Measurements from ENCODE around the gene TENT4B.

TENT4B gene

GRCh38 chr16:50244504-50245416 lies 91.7 kb downstream of the TENT4B start:
- Histone ChIP-seq H3K9ac (peak overlapping the region in 1 of 11 experiments; percentile 67; a peak in 2 of 22 replicates), H3K27me3 (no peaks in the 10 kb centered on the region; a peak in 3 of 22 replicates), H4K20me1 (peaks cover 0 to 15% (median 0%) of the 10 kb centered on the region in 11 experiments; a peak in 5 of 22 replicates), H3K27ac (peak overlapping the region in 2 of 11 experiments; percentile 43 to 49; a peak in 3 of 22 replicates), H3K4me2 (peak overlapping the region; percentile 80 to 93 (median 87)), H3K9me3 (replicated peaks in 1 of 11) (no peaks in the 10 kb centered on the region), H3K4me3 (peak overlapping the region in 3 of 10 experiments; percentile 59 to 86 (median 68); a peak in 5 of 20 replicates), H3K36me3 (peaks cover 0 to 5% (median 0%) of the 10 kb centered on the region in 11 experiments; a peak in 1 of 22 replicates), H3K4me1 (peaks cover 15 to 62% (median 29%) of the 10 kb centered on the region in 10 experiments)
- no peak for TF ChIP-seq Cebpa-rat (IDR thresholded peaks at IDR 0.05)

- TF ChIP-seq Cebpa-rat (IDR thresholded peaks at IDR 0.05): no peak
- Histone ChIP-seq H3K4me1 (peaks cover 15 to 66% (median 31%) of the 10 kb centered on the region in 10 experiments), H3K4me2 (peak overlapping the region; percentile 91 to 99 (median 95)), H4K20me1 (peaks cover 0 to 15% (median 0%) of the 10 kb centered on the region in 11 experiments; a peak in 5 of 22 replicates), H3K36me3 (peaks cover 0 to 6% (median 0%) of the 10 kb centered on the region in 11 experiments; a peak in 1 of 22 replicates), H3K27me3 (no peaks in the 10 kb centered on the region; a peak in 3 of 22 replicates), H3K9ac (peak overlapping the region; percentile 70 to 86 (median 83)), H3K4me3 (peak overlapping the region; percentile 67 to 91 (median 84)), H3K27ac (peak overlapping the region; percentile 37 to 86 (median 70); a peak in 21 of 22 replicates), H3K9me3 (replicated peaks in 1 of 11) (no peaks in the 10 kb centered on the region)
These were observed 92.6 kb downstream of the TENT4B start for GRCh38 chr16:50245417-50246298.

DNA sequence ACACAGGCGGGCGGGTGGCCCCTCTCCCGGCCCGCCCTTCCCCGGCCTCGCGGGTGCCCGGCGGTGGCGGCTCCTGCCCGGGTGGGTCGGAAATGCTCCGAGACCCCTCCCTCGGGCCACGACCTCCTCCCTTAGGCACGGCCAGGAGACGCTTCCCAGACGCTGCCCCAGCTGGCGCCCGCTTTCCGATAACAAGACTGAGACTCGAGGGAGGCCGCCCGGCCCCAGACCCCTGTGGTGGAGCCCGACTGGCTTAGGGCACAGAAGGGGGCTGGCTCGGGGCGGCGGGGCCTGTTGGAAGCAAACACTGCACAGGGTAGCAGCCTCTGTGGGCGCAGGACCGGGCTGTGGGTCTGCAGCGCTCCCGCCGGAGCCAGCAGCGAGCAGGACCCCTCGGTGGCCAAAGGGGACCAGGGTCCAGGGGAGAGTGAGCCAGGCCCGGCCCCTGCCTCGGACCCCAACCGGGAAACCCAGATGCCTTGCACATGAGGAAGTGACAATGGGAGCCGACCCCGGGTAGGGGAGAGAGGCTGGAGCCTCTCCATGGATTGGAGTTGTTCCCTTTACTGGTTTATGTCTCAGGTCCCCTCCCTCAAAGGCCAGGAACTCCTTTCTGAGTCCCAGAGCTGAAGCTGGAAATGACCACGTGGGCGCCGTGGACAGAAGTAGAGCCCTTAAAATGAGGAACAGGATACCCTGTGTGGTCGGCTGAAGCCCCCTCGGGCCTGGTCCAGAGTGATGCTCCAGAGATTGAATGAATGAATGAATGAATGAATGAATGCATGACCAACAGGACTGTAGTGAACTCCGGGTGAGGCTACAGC lies 93.4 kb downstream of the TENT4B start:
- peak overlapping the region; percentile 37 to 86 (median 70); a peak in 21 of 22 replicates for H3K27ac ChIP-seq
- H3K27me3 ChIP-seq: no peaks in the 10 kb centered on the region; a peak in 3 of 22 replicates
- peaks cover 0 to 6% (median 0%) of the 10 kb centered on the region in 11 experiments; a peak in 1 of 22 replicates for H3K36me3 ChIP-seq
- peaks cover 0 to 20% (median 0%) of the 10 kb centered on the region in 11 experiments; a peak in 6 of 22 replicates for H4K20me1 ChIP-seq
- H3K9ac ChIP-seq: peak overlapping the region; percentile 70 to 86 (median 83)
- H3K4me3 ChIP-seq: peak overlapping the region; percentile 67 to 91 (median 84)
- peaks cover 15 to 74% (median 38%) of the 10 kb centered on the region in 10 experiments for H3K4me1 ChIP-seq
- peak overlapping the region; percentile 91 to 99 (median 95) for H3K4me2 ChIP-seq
- H3K9me3 ChIP-seq (replicated peaks in 1 of 11): no peaks in the 10 kb centered on the region
- TF ChIP-seq Cebpa-rat (IDR thresholded peaks at IDR 0.05): no peak

DNA sequence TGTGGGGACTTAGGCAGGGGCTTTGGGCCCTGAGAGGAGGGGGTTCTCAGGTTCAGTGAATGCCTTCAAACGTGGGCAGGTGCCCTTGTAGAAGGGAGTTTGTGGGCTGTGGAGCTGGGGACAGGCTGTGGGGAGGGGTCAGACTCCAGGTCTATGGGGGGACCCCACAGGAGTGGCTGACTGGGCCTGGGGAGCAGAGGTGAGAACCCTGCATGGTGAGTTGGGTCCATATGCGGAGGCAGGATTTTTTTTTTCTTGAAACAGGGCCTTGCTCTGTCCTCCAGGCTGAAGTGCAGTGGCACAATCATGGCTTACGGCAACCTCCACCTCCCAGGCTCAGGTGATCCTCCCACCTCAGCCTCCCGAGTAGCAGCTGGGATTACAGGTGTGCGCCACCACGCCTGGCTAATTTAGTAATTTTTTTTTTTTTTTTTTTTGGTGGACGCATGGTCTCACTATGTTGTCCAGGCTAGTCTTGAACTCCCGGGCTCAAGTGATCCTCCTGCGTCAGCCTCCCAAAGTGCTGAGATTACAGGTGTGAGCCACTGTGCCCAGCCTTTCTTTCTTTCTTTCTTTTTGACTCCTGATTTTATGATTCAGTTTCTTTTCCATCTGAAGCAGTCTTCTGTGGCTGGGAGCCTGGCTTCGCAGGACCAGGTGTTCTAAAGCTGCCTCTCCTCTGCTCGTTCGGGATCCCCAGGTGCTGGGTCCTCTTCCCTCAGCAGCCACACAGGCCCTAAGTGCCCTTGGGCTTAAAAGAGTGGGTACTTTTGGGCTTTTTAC lies 94.2 kb downstream of the TENT4B start:
- Histone ChIP-seq H3K9ac (peak overlapping the region; percentile 70 to 86 (median 83); a peak in 18 of 22 replicates), H3K4me3 (peak overlapping the region; percentile 67 to 91 (median 84); a peak in 18 of 20 replicates)

DNA sequence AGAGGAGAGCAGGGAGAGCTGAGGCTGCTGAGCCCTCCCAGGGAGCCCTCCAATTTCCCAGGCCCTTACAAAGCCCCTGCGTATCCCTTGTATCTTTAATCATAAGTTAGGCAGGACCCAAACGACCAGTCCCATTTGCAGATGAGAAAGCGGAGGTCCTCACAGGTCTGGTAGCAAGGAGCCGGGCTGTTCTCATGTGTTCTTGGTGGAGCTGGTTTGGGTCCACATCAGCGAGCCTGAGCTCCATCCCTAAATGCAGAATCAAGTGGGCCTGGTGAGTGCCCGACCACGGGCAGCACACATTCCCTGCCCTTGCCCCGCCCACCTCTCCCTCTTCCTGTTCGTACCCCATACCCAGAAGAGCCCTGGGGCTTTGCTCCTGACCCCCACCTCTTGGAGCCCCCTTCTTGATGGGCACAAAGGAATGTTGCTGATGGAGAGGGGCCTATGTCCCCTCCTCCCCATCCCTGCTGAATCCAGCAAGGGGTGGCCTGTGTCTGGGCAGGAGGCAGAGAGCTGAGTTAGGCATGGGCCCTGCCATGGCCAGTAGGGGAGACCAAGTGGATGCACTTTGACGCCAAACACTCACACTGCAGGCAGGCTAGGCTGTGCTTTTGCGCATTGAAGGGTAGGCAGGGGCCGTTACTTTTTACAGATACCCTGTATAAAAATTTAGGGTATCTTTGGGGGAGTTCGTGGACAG lies 95.0 kb downstream of the TENT4B start:
- H3K4me1 ChIP-seq: peaks cover 29 to 79% (median 51%) of the 10 kb centered on the region in 10 experiments
- no peak overlapping the region for H3K27ac ChIP-seq
- no peaks in the 10 kb centered on the region for H3K9me3 ChIP-seq (replicated peaks in 1 of 11)
- peak overlapping the region in 7 of 11 experiments; percentile 1 to 99 (median 94); a peak in 13 of 22 replicates for H3K4me2 ChIP-seq
- H4K20me1 ChIP-seq: peaks cover 0 to 35% (median 0%) of the 10 kb centered on the region in 11 experiments; a peak in 7 of 22 replicates
- 0 out of 22 replicates have a peak overlapping the region, but pooled peaks of 1 of the 11 experiments have one; percentile 21 for H3K9ac ChIP-seq
- peaks cover 0 to 6% (median 0%) of the 10 kb centered on the region in 11 experiments; a peak in 1 of 22 replicates for H3K36me3 ChIP-seq
- peak overlapping the region in 1 of 10 experiments; percentile 89; a peak in 3 of 20 replicates for H3K4me3 ChIP-seq
- H3K27me3 ChIP-seq: no peaks in the 10 kb centered on the region; a peak in 3 of 22 replicates
- TF ChIP-seq Cebpa-rat (IDR thresholded peaks at IDR 0.05): no peak

More for the DNA sequence above, 94.2 kb downstream of the TENT4B start:
- H3K4me1 ChIP-seq: peaks cover 23 to 78% (median 45%) of the 10 kb centered on the region in 10 experiments
- H3K27me3 ChIP-seq: no peaks in the 10 kb centered on the region; a peak in 3 of 22 replicates
- H3K4me2 ChIP-seq: peak overlapping the region; percentile 91 to 99 (median 95)
- H3K9me3 ChIP-seq (replicated peaks in 1 of 11): no peaks in the 10 kb centered on the region
- H3K36me3 ChIP-seq: peaks cover 0 to 6% (median 0%) of the 10 kb centered on the region in 11 experiments; a peak in 1 of 22 replicates
- peak overlapping the region in 5 of 11 experiments; percentile 70 to 86 (median 78); a peak in 7 of 22 replicates for H3K27ac ChIP-seq
- no peak for TF ChIP-seq Cebpa-rat (IDR thresholded peaks at IDR 0.05)
- H4K20me1 ChIP-seq: peaks cover 0 to 28% (median 0%) of the 10 kb centered on the region in 11 experiments; a peak in 7 of 22 replicates

DNA sequence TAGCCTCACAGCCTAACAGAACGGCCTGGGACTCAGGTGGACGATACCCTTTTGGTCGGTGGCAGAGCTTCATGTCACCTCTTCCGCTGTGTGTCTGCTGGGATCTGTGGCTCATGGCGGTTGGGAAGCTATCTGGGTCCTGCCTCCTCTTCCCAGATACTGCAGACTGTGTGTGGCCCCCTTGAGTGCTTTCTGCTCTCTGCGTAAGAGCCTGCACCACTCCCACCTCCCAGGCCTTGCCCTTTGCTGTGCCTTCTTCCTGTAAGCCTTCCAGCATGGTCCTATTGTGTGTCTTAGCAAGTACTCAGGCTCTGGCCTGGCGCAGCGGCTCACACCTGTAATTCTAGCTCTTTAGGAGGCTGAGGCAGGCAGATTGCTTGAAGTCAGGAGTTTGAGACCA lies 95.7 kb downstream of the TENT4B start:
- Histone ChIP-seq H3K4me3 (no peak overlapping the region), H3K27me3 (no peaks in the 10 kb centered on the region; a peak in 3 of 22 replicates), H3K9ac (no peak overlapping the region), H4K20me1 (peaks cover 0 to 43% (median 0%) of the 10 kb centered on the region in 11 experiments; a peak in 7 of 22 replicates), H3K27ac (0 out of 22 replicates have a peak overlapping the region, but pooled peaks of 1 of the 11 experiments have one; percentile 18), H3K4me1 (peaks cover 37 to 87% (median 59%) of the 10 kb centered on the region in 10 experiments), H3K36me3 (peaks cover 0 to 6% (median 0%) of the 10 kb centered on the region in 11 experiments; a peak in 1 of 22 replicates), H3K9me3 (replicated peaks in 1 of 11) (no peaks in the 10 kb centered on the region), H3K4me2 (peak overlapping the region in 4 of 11 experiments; percentile 14 to 98 (median 70); a peak in 6 of 22 replicates)
- TF ChIP-seq Cebpa-rat (IDR thresholded peaks at IDR 0.05): no peak
